H1 (cell line): ENCODE results near the gene DRAM1. TPM values are rescaled to one million over a fixed set of nuclear protein-coding genes. Genes with fewer than 3 reads are reported as not detected.

ENCODE experiments used
- BCL11A ChIP-seq, 2 experiments: IDR thresholded peaks; one replicate each; pipeline ENCODE4 v1.6.1; 2011; ENCODE audit warnings: low read depth in 2 of 2, low read length in 2 of 2, mild to moderate bottlenecking in 2 of 2
- CBX8 ChIP-seq: fragments of 300-800, 300-1000 bp; sonication (generic); IDR thresholded peaks from 2 replicates; pipeline ENCODE4 v1.7.1; 2016; ENCODE audit warnings: low read depth, low read length, borderline replicate concordance
- EGR1 ChIP-seq: IDR thresholded peaks from 2 replicates; pipeline ENCODE4 v1.6.1; 2011; ENCODE audit warnings: low read depth, low read length, borderline replicate concordance
- SIN3A ChIP-seq, 2 experiments: IDR thresholded peaks in 1 of 2; conservative IDR thresholded peaks in 1 of 2; 2 replicates each; pipeline ENCODE4 v1.6.1; 2011 to 2012; ENCODE audit warnings: low read length in 2 of 2, improper control_type of control experiment in 1 of 2, low read depth in 1 of 2, mild to moderate bottlenecking in 1 of 2
- polyA plus RNA-seq, 7 experiments: library from polyadenylated mRNA; depleted of rRNA in 3 of 7; stranded (reverse) in 5 of 7; unstranded in 2 of 7; fragments of >200 nt in 5 of 7; fragments of 200-250 nt in 2 of 7; gene quantifications; 1 replicate in 5 of 7; 2 replicates in 1 of 7; 4 replicates in 1 of 7; pipeline versions ENCODE4 v1.2.1 to v1.2.3, GENCODE V29; 2011 to 2013; ENCODE audit warnings: missing spikeins in 2 of 7, mixed read lengths in 2 of 7
- total RNA-seq: library from RNA; stranded (reverse); fragmentation: NEBNext Ultra II Directional; extraction: Animal tissue kit (Norgen Biotek cat#: 25700); gene quantifications from 2 replicates; pipeline ENCODE4 v1.2.1, GENCODE V29; 2021

DRAM1 gene
- total and polyA plus RNA-seq, 2 of the 8 experiments (the other 6 are each of a cell fraction or from before 2014, with no cell fraction given) = 4.6 to 6.2 TPM

DNA sequence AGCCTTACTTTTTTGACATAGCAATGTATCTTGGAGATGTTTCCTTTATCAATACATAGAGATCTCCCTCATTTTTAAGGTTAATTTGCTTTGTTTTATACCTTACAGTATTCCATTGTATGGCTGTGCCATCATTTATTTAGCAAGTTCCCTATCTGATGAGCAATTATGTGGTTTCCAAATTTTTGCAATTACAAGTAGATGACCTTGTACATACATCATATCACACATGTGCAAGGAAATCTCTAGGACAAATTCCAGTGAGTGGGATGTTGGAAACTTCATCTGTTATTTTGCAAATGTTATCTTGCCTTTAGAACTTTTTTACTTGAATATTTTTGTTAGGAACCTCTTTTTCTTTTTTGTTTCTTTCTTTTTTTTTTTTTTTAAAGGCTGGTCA is 49.7 kb downstream of the DRAM1 start (continued):
- TF ChIP-seq EGR1 (no peak), BCL11A (IDR thresholded peaks at IDR 0.05; ENCODE audit: low read depth in 2 of 2, low read length in 2 of 2) (no peak), CBX8 (no peak), SIN3A (conservative IDR thresholded peaks at IDR 0.05 in 1 of 2, IDR thresholded peaks at IDR 0.05 in 1 of 2; ENCODE audit: low read depth in 1 of 2, low read length in 2 of 2) (no peak)
